NCI-H128 (cell line): ENCODE measurements around the gene IFNAR1.

Experiments
- DNase-seq: peaks from one replicate; lab custom pipeline; 2025; ENCODE audit not compliant: unreplicated experiment; lab: John Stamatoyannopoulos, UW

Gene IFNAR1

DNA sequence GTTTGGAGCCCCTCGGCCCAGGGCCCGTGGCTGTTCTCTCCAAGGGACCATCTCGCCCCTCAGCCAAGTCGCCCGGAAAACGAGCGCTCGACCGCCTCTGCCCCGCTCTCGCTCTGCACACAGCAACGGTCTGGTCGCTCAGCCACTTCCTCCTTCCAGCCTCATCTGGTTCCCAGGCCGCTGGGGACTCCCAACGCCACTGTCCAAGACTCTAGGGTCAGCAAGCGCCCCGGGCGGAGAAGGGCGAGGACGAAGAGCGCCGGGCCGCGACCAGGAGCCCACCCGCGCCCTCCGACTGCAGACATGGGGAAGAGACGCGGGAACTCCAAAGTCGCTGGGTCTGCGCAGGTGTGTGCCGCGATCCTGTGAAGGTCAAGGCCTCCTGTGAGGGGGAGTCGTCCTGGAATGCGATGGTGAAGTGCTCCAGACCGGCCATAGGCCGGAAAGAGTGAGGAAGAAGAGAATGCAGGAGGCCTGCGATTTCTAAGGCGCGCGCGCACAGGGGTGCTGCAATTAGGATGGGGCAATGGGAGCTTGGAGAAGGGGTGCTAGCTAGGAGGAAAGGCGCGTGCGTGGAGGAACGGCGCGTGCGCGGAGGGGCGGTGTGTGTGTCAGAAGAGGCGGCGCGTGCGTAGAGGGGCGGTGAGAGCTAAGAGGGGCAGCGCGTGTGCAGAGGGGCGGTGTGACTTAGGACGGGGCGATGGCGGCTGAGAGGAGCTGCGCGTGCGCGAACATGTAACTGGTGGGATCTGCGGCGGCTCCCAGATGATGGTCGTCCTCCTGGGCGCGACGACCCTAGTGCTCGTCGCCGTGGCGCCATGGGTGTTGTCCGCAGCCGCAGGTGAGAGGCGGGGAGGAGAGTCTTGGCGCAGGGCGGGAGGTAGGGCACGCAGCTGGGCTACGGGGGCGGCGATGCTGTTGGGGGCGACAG is at the start of gene IFNAR1:
Gene IFNAR1 (plus strand): TSS at position 680 of the 931 bp plus-strand sequence. CDS start 86 bp downstream, at position 766.
- DNase-seq, result peak; percentile 97

DNA sequence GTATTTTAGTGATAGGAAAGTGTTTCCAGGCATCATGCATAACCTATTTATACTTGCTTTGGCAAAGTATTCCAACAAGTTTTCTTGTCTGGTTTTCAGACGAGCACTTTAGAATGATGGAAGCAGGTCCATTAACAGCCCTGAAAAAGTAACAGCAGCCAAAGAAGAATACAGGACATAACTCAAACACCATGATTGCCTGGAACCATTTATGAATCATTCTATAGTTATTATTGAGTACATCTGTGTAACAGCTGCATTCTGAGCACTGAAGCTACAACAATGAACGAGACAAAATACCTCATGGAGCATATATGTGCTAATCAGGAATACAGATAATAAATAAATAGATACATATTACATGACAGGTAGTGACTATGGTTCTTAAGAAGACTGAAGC is 46.0 kb upstream of the IFNAR1 start:
- DNase-seq, result no peak

DNA sequence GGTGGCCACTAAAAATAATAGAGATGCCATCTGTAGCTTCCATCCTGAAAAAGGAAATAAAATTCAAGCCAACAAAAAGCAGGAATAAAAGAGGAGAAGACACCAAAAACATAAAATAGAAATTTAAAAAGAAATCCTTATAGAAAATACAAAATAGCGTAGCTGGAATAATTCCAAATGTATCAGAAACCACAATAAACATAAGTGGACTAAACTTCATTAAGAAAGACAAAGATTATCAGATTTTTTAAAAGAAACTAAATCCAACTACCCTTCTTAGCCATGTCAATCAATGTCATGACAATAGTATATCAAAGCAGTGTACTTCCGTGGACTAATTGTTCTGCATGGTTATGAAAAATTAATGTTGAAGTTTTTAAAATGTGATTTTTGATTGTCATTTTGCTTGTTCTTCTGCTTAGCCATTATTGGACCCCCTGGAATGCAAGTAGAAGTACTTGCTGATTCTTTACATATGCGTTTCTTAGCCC is 45.4 kb upstream of the IFNAR1 start:
- DNase-seq, result no peak

DNA sequence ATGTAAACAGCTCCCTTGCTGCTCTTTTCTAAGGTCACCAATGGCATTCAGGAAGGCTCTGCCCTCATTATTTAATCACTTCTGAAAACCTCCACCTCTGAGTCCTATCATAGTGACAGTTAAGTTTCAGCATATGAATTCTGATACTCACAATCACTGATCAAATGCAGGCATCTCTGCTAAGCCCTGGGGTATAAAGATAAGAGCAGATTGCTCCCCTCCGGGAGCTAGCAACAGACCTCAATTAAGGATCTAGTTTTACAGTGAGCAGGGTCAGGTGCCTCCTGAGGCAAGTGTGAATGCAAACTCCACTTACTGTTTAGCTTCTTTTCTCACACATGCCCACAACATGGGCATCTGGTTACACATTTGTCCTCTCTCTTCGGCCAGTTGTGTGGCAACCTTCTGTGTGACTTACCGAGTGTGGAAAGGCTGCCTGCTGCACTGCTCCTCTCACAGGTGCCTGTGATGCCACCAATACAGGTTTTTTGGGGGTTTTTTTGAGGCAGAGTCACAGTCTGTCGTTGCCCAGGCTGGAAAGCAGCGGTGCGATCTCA is 43.6 kb upstream of the IFNAR1 start:
- DNase-seq, result no peak

DNA sequence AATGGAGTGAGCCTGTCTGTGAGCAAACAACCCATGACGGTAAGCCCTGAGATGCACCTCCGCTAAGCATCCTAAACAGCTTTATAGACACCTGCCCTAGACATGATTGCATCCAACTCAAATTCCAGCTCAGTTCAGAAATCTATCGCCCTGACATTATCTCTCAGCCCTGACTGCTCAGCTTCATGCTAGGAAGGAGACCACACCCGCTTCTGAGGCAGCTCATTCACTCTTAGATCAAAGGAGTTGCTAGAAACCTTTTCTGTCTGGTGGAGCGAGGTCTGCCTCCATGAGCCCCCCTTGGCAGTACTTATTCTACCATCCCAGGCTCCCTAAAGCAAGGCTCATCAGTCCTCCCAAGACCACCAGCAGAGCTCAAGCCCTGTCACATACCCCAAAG is 41.6 kb upstream of the IFNAR1 start:
- DNase-seq, result no peak

DNA sequence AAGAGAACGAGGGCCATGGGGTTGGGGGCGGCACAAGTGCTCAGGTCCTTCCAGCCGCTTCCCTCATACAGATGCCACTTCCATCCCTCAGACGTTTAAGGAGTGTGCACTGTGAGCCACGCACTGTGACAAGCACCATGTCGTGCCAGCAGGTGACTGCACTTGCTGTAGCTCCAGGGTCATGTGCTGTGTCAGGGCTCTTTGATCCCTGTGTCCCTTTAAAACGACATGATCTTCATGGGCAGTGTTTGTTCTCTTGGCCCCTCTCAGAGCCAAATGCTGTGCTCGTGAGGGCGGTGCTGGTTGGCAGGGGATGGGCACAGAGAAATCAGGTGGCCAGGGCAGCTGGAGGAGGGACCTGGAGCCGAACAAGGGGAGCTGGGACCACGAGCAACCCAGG is 38.7 kb upstream of the IFNAR1 start:
- no peak for DNase-seq

DNA sequence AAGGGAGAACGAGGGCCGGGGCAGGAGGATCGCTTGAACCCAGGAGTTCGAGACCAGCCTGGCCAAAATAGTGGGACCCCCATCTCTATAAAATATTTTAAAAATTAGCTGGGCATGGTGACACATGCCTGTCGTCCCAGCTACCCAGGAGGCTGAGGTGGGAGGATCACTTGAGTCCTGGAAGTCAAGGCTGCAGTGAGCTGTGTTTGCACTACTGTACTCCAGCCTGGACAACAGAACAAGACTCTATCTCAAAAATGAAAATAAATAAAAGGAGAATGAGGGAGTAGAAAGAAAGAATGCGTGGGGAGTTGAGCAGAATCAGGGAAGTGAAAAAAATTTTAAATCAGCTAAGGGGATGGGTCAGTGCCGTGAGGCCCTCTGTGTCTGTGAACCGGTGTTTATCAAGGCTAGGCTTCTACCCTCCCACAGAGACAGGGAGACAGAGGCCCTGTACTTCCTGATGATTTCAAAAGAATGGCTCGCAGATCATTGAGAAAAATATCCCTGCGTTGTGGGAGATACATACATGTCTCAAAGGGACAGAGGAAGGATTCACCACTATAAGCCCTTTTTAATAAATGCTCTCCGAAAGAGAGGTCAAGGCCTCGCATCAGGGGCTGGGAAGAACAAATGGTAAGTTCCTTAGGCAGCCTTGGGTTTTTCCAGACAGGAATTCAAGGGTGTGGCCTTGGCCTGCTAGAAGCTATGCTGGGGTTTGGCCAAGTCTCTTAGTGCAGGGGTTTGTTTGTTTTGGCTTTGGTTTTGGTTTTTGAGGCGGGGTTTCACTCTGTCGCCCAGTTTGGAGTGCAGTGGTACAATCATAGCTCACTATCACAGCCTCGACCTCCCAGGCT is 37.9 kb upstream of the IFNAR1 start:
- DNase-seq, result no peak

DNA sequence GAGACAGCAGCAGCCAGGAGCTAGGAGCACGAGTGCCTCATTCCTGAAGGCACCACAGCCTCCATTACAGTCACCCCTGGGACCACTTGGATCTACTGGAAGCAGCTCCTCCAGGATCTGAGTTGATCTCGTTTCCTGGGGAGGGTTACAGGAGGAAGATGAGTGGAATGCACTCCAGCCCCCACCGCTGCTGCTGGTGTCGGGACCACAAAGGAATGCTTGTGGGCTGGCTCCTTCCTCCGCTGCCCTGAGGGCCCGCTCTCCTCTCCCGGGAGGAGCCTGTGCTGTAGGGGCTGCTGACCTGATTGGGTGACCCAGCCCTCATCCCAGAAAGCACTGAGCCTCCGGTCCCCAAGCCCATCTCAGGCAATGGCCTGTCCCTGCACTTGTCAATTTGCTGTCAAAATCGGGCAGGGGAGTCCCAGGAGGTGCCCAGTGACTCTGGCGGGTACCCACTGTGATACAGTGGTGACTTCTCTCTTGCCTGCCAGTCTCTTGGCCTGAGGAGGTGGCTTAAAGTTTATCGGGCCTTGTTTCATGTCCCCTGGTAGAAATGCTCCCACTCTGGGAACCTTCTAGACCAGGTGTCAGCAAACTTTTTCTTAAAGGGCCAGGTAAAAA is 35.5 kb upstream of the IFNAR1 start:
- DNase-seq, result no peak

DNA sequence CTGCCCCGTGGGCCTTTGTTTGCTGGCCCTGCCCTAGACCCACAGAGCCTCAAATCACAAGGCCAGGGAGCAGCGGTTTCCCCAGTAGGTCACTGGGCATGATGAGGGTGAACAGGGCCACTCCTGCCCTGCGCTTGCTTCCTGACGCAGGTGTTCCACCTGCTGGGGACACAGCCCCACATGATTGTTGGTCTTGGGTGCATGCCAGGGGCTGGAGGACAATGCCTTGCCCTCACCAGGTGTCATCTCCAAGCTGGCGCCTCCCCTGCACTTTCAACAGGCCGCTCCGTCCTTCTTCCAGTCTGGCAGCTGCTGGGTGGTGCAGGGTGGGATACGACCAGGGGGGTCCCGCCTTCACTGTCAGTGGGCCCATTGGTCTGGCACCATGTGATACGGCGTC is 34.3 kb upstream of the IFNAR1 start:
- peak; percentile 57 for DNase-seq

DNA sequence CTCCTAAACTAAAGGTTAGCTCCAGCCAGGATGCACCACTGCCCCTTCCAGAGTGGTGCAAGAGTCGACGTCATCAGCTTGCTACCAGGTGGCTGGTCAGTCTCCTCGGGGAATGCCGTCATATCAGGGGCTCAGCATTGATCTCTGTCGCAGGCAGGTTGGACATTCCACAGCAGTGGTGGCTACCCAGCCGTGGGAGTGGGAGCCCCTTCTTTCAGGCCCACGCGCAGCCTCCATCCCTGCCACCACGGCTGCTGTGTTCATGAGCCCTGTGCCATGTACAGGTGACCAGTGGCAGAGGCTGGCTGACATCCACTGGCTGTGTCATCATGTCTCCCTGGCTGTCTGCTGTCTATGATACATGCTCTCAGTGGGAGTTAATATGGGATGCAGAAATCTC is 33.1 kb upstream of the IFNAR1 start:
- DNase-seq, result no peak

DNA sequence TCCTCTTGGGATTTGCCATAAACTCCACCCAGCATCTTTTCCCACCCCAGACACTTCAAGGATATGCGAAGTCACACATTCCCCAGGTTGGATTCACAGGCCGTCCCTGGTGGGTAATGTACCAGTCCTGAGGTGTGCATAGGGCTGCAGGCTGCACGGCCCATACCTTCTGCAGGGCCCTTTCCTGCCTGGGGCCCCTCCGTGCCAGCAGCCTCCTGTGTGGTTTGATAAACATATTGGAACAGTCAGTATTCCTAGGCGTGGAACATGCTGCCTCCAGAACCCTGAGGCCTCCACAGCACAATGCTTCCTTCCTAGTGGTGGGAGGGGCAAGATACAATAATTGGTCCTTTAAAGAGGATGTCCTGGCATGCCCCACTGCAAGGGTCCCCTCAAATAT is 32.0 kb upstream of the IFNAR1 start:
- no peak for DNase-seq

DNA sequence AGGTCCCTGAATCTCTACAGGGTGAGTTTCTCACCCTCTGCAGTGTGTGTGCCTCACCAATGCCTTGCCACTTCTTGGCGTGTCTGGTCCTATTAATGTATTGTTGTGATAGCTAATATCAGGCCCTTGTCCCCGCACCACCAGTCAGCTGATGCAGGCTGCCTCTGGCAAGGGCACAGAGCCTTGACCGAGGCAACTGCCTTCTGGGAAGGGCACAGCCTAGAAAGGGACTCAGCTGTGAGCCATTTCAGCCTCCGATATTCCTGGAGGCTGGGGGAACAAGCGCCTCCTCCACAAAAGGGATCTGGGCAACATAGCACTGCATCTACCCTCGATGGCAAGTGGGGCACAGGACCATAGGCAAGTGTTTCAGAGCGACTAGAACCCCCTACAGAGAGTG is 31.6 kb upstream of the IFNAR1 start:
- DNase-seq, result no peak

DNA sequence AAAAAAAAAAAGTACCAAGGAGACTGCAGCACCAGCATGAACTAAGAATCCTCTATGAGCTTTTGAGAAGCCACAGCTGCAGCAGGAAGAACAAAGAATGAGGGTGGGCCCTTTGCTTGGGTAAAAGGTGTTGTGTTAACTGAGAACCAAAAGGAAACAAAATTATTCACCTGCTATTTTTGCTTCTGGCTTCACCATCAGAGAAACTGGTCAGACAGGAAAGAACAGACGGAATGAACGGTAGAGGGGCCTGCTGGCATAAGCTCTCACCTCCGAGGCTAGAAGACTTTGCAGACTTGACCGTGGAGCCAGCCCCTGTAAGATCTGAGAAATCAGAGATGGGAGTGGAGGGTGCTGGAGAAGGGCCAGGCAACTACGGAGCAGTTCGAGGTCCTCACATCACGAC is 31.0 kb upstream of the IFNAR1 start:
- no peak for DNase-seq

DNA sequence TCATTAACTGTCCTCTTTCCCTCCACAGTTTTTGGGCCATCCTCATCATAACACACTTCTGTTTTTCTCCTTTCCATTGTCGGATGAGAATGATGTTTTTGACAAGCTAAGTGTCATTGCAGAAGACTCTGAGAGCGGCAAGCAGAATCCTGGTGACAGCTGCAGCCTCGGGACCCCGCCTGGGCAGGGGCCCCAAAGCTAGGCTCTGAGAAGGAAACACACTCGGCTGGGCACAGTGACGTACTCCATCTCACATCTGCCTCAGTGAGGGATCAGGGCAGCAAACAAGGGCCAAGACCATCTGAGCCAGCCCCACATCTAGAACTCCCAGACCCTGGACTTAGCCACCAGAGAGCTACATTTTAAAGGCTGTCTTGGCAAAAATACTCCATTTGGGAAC is 28.6 kb upstream of the IFNAR1 start:
- DNase-seq, result no peak

DNA sequence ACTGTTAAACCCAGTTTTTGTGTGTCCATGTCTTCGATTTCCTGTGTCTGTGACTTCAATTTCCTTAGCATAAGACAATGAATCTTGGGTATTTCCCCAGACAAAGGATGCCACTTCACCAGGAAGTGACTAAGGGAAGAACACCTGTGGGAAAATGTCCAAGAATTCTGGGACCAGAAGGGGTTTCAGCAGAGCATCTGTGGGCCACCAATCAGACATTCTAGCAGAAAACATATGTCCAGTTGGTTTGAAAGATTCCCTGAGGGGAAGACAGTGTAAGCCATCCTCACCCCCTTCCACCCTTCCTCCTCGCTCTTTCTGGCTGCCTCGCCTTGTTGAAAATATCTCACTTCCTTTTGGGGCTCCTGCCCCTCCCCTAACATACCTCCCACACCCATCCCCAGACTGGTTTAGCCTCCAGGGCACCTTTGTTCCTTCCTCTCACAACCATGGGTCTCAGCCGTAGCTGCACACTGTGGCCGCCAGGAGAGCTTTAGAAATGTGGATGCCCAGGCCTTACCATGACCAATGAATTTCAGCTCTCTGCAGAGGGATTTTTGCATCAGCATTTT is 25.5 kb upstream of the IFNAR1 start:
- DNase-seq, result no peak

DNA sequence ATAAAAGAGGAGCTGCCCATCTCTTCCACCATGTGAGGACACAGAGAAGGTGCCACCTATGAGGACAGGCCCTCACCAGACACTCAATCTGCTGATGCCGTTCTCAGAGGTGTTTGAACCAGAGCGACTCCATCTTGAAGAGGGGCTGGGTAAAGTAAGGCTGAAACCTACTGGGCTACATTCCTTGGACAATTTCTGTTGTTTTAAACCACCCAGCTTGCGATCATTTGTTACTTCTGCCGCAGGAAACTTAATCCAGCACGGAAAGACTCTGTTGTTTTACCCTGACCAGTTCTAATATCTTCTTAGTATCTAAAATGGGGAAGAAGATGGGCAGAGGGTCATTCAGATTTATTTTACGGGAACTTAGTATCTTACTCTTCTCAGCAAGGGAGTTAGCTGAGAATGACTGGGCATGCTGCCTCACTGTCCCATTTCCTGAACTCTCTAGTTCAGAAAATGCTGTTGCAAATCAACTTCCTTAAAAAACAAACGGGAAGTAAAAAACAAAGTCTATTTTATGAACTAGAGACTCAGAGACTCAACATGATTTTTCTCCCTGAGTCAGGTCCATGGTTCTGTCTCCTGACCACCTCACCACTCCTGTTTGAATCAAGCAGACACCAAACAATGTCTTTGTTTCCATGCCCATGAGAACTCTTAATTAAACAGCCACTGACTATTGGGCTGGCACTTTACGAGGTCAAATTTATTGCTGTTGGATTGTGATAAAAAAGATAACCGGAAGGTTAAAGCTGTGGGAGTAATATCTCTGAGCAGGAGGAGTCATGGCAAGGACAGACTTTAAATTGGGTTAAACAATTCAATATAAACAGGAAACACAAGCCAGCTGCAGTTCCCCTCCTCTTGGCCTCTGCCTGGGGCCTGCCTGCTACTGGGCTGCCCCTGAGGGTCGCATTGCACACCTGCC is 23.8 kb upstream of the IFNAR1 start:
- no peak for DNase-seq

DNA sequence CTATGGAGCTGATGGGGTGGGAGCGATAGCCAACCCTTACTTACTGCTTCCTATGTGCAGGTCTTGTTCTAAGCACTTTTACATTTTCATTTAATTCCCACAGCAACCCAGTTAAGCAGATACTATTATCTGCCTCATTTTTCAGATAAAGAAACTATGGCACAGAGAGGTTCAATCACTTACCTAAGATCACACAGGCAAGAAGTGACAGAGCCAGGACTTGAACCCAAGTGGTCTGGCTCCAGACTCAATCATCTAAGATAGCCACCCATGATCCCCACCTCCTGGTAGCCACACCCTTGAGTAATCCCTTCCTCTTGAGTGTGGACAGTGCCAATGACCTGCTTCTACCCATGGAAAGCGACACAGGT is 23.2 kb upstream of the IFNAR1 start:
- no peak for DNase-seq

DNA sequence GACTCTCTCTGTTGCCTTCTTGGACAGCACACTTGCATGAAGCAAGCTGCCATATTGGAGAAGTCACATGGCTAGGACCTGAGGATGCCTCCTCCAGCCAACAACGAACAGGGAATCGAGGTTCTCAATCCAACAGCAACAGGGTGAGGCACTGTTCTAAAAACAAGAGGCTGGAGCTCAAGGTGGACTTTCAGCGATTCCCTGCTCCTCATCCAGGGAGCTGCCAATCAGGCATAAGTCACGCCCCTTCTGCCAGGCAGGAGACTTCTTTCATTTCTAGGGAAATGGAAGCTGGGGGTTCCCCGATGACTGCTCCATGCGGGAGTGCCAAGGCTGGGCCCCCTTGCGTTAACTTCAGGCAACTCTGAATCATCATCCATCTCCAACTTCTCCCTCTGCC is 22.7 kb upstream of the IFNAR1 start:
- DNase-seq, result no peak

DNA sequence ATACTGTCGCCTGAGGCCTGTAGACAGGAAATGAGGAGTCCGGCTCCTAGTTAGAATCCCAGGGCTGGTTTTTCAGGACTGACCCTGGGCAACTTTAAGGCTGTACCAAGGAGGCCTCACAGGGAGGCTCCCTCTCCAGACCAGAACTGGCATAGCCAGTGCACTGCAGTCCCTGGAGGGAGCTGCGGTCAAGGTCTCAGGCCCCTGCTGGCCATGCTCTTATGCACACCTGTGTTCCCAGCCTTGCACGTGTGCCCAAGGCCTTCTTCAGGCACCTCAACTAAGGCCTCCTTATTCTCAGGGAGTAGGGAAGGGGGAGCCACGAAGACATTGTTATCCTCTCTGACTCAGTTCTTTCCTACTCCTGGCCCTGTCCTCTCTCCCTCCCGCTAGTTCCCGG is 22.0 kb upstream of the IFNAR1 start:
- no peak for DNase-seq

DNA sequence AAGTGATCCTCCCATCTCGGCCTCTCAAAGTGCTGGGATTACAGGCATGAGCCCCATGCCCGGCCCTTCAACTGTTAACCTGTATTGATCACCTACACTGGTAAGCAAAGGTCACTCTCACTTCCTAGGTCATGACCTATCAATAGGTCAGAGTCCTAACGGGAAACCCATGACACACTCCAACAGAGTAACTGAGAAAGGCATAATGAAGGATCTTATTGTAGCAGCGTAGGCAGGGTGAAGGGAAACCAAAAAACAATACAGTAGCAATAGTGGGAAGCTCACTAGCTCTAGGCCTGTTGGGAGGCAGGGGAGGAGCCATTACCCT is 19.5 kb upstream of the IFNAR1 start:
- no peak for DNase-seq
